ENCODE results near the gene DISP2. TPM values are rescaled to one million over a fixed set of nuclear protein-coding genes. Genes with fewer than 3 reads are reported as not detected.

The DISP2 gene
- total and polyA plus RNA-seq, 2 of the 8 experiments (the other 6 are each of a cell fraction or from before 2014, with no cell fraction given): 0.45 to 1.2 TPM

DNA sequence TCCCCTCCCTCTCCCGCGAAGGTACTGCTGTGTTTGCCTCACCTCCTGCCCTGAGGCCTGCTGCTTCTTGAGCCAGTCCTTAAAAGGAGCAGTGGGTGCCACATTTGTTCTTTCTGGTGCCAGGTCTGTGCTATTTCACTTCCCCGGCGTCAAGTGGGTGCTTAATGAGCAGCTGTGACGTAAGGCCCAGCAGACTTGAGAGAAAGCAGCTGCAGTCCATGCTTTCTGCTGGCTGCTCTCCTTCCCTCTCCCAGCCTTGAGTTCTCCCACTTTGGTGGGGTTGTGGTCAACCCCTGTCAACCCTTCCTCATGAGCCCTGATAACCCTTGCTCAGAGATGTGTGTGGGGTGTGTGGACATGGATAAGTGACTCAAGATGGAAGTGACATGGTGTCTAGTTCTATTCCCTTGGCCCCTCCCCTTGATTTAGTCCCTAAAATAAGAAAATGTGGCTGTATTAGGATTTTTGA lies 27.6 kb upstream of the DISP2 start (continued):
- TF ChIP-seq EZH2 (IDR thresholded peaks at IDR 0.05; ENCODE audit: low read depth, low read length, severe bottlenecking) (no peak), TBP (IDR thresholded peaks at IDR 0.05; ENCODE audit: low read depth, low read length) (no peak), TEAD4 (IDR thresholded peaks at IDR 0.05; ENCODE audit: low read depth, low read length) (no peak)
- TF ChIP-seq, protein P1, sequence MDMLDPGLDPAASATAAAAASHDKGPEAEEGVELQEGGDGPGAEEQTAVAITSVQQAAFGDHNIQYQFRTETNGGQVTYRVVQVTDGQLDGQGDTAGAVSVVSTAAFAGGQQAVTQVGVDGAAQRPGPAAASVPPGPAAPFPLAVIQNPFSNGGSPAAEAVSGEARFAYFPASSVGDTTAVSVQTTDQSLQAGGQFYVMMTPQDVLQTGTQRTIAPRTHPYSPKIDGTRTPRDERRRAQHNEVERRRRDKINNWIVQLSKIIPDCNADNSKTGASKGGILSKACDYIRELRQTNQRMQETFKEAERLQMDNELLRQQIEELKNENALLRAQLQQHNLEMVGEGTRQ (IDR thresholded peaks at IDR 0.05; ENCODE audit: low read length): no peak
- TF ChIP-seq, protein P2, sequence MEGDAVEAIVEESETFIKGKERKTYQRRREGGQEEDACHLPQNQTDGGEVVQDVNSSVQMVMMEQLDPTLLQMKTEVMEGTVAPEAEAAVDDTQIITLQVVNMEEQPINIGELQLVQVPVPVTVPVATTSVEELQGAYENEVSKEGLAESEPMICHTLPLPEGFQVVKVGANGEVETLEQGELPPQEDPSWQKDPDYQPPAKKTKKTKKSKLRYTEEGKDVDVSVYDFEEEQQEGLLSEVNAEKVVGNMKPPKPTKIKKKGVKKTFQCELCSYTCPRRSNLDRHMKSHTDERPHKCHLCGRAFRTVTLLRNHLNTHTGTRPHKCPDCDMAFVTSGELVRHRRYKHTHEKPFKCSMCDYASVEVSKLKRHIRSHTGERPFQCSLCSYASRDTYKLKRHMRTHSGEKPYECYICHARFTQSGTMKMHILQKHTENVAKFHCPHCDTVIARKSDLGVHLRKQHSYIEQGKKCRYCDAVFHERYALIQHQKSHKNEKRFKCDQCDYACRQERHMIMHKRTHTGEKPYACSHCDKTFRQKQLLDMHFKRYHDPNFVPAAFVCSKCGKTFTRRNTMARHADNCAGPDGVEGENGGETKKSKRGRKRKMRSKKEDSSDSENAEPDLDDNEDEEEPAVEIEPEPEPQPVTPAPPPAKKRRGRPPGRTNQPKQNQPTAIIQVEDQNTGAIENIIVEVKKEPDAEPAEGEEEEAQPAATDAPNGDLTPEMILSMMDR (IDR thresholded peaks at IDR 0.05; ENCODE audit: control extremely low read depth in 1 of 3, insufficient read depth in 1 of 3, low read depth in 1 of 3, low read length in 3 of 3): no peak

Data from H1 (cell line).